Thoracic aorta (tissue), 2 donors: ENCODE measurements around the gene FNDC11. TPM values are rescaled to one million over a fixed set of nuclear protein-coding genes. Genes with fewer than 3 reads are reported as not detected.

Experiments
- ATAC-seq: fragments of 150-250 bp; one replicate; pipeline ENCODE4 v1.8.0; 2017; ENCODE audit warnings: low read depth; ENCODE audit not compliant: insufficient number of reproducible peaks, low FRiP score
- DNase-seq: peaks from one replicate; pipeline ENCODE4 v3.0.0-alpha.2; 2020; ENCODE audit warnings: low spot score
- H3K27ac ChIP-seq, 2 donors: fragments of 200-600 bp; sonication (generic); 1 replicate in 1 of 2; 2 replicates in 1 of 2; pipeline ENCODE4 v1.5.1; 2016; ENCODE audit warnings: mild to moderate bottlenecking in 2 of 2, moderate library complexity in 2 of 2
- H3K27me3 ChIP-seq: fragments of 200-600 bp; sonication (generic); replicated peaks from 2 replicates; pipeline ENCODE4 v1.6.0; 2016; ENCODE audit warnings: mild to moderate bottlenecking; ENCODE audit not compliant: insufficient read depth
- H3K36me3 ChIP-seq: fragments of 200-600 bp; sonication (generic); one replicate; pipeline ENCODE4 v1.5.1; 2016
- H3K4me1 ChIP-seq, 2 donors: fragments of 200-600 bp; sonication (generic); 1 replicate in 1 of 2; 2 replicates in 1 of 2; pipeline versions ENCODE4 v1.5.1 to v1.6.0; 2016; ENCODE audit warnings: low read depth in 2 of 2, mild to moderate bottlenecking in 1 of 2; ENCODE audit not compliant: control insufficient read depth in 1 of 2
- H3K4me3 ChIP-seq: fragments of 200-600 bp; sonication (generic); 2 replicates; pipeline ENCODE4 v1.5.1; 2016; ENCODE audit warnings: mild to moderate bottlenecking
- H3K9me3 ChIP-seq: fragments of 200-600 bp; sonication (generic); 2 replicates; pipeline ENCODE4 v1.5.1; 2016
- CTCF ChIP-seq: fragments of 200-600 bp; sonication (generic); IDR thresholded peaks from one replicate; pipeline ENCODE4 v1.5.1; 2019; ENCODE audit warnings: antibody characterized with exemption
- total RNA-seq, 2 donors: library from RNA; depleted of rRNA; stranded (reverse); fragments of >200 nt; gene quantifications; one replicate each; pipeline versions ENCODE4 v1.1.0 to v1.2.3, GENCODE V29; 2016

The FNDC11 gene
- total RNA-seq, 2 donors from 2014 or later: 0.54 TPM; not detected in 1

GRCh38 chr20:63590218-63591146 is 36.5 kb downstream of the FNDC11 start:
- H3K27ac ChIP-seq: no peak overlapping the region
- peaks cover 33% of the 10 kb centered on the region for H3K36me3 ChIP-seq
- DNase-seq (no peak), ATAC-seq (no peak)
- no peaks in the 10 kb centered on the region for H3K9me3 ChIP-seq
- peaks cover 0 to 5% of the 10 kb centered on the region in 2 donors for H3K4me1 ChIP-seq
- TF ChIP-seq CTCF: no peak
- H3K4me3 ChIP-seq: no peak overlapping the region
- H3K27me3 ChIP-seq: no peaks in the 10 kb centered on the region

DNA sequence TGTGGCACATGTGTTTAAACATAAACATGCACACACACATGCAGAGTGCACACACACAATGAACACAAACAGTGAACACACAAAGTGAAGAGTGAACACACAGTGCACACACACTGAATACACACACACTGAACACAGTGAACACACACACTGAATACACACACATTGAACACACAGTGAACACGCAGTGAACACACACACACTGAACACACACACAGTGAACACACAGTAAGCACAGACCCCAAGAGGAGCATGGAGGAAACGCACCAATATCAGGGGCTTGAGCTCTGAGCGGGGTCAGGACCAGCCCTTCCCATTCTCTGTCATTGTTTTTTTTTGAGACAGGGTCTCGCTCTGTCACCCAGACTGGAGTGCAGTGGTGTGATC is 37.2 kb downstream of the FNDC11 start:
- Histone ChIP-seq H3K36me3 (peaks cover 40% of the 10 kb centered on the region), H3K27me3 (no peaks in the 10 kb centered on the region), H3K9me3 (no peaks in the 10 kb centered on the region), H3K4me1 (peaks cover 0 to 5% of the 10 kb centered on the region in 2 donors), H3K27ac (no peak overlapping the region), H3K4me3 (no peak overlapping the region)
- no peak for DNase-seq
- TF ChIP-seq CTCF: no peak
- no peak for ATAC-seq

GRCh38 chr20:63591786-63592355 is 37.9 kb downstream of the FNDC11 start:
- Histone ChIP-seq H3K27ac (no peak overlapping the region), H3K4me3 (no peak overlapping the region), H3K9me3 (no peaks in the 10 kb centered on the region), H3K36me3 (peaks cover 44% of the 10 kb centered on the region), H3K27me3 (no peaks in the 10 kb centered on the region), H3K4me1 (peaks cover 0 to 5% of the 10 kb centered on the region in 2 donors)
- ATAC-seq: no peak
- DNase-seq: no peak
- TF ChIP-seq CTCF: no peak

- H3K4me1 ChIP-seq: peaks cover 0 to 5% of the 10 kb centered on the region in 2 donors
- no peak for TF ChIP-seq CTCF
- DNase-seq (no peak), ATAC-seq (no peak)
- no peaks in the 10 kb centered on the region for H3K27me3 ChIP-seq
- no peak overlapping the region for H3K4me3 ChIP-seq
- H3K9me3 ChIP-seq: no peaks in the 10 kb centered on the region
- no peak overlapping the region for H3K27ac ChIP-seq
- peaks cover 44% of the 10 kb centered on the region for H3K36me3 ChIP-seq
Observed at GRCh38 chr20:63592661-63593060, 38.7 kb downstream of the FNDC11 start.

DNA sequence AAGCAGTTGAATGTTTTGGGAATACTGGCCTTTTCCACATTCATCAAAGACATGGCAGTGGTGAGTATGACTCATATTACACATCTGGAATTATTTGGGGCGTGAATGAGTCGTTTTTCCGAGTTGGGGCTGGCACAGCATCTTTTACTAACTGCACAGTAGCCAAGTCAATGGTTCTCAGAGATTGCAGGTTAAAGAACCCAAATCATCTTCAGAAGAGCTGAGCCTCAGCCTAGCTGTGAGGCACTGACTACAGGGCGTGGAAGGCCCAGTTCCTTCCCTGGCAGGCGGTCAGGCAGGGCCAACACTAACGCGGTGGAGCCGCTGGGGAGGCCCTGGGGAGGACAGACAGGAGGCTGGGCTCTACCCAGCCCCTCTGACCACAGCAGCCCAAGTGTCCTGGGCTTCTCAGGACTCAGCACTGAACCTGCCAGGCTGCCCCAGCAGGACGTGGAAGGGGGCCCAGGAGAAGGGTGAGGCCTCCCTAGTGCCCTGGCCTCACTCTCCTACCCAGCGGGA is 40.1 kb downstream of the FNDC11 start:
- no peak for TF ChIP-seq CTCF
- peaks cover 0 to 5% of the 10 kb centered on the region in 2 donors for H3K4me1 ChIP-seq
- H3K27ac ChIP-seq: peak overlapping the region in 1 of 2 donors; percentile 48
- H3K36me3 ChIP-seq: peaks cover 45% of the 10 kb centered on the region
- ATAC-seq: no peak
- no peaks in the 10 kb centered on the region for H3K9me3 ChIP-seq
- DNase-seq: no peak
- no peaks in the 10 kb centered on the region for H3K27me3 ChIP-seq
- no peak overlapping the region for H3K4me3 ChIP-seq
